Measurements from ENCODE around the gene CACNA1B.

GRCh38 chr9:138120072-138120471 lies 242.5 kb downstream of the CACNA1B start:
- TF ChIP-seq, protein P1, sequence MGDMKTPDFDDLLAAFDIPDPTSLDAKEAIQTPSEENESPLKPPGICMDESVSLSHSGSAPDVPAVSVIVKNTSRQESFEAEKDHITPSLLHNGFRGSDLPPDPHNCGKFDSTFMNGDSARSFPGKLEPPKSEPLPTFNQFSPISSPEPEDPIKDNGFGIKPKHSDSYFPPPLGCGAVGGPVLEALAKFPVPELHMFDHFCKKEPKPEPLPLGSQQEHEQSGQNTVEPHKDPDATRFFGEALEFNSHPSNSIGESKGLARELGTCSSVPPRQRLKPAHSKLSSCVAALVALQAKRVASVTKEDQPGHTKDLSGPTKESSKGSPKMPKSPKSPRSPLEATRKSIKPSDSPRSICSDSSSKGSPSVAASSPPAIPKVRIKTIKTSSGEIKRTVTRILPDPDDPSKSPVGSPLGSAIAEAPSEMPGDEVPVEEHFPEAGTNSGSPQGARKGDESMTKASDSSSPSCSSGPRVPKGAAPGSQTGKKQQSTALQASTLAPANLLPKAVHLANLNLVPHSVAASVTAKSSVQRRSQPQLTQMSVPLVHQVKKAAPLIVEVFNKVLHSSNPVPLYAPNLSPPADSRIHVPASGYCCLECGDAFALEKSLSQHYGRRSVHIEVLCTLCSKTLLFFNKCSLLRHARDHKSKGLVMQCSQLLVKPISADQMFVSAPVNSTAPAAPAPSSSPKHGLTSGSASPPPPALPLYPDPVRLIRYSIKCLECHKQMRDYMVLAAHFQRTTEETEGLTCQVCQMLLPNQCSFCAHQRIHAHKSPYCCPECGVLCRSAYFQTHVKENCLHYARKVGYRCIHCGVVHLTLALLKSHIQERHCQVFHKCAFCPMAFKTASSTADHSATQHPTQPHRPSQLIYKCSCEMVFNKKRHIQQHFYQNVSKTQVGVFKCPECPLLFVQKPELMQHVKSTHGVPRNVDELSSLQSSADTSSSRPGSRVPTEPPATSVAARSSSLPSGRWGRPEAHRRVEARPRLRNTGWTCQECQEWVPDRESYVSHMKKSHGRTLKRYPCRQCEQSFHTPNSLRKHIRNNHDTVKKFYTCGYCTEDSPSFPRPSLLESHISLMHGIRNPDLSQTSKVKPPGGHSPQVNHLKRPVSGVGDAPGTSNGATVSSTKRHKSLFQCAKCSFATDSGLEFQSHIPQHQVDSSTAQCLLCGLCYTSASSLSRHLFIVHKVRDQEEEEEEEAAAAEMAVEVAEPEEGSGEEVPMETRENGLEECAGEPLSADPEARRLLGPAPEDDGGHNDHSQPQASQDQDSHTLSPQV (IDR thresholded peaks at IDR 0.05) = no peak
- TF ChIP-seq TAF1 (IDR thresholded peaks at IDR 0.05; ENCODE audit: control insufficient read depth, extremely low read depth, insufficient read depth, low read length, severe bottlenecking) (no peak), KLF10 (CRISPR knock-in tag; IDR thresholded peaks at IDR 0.05) (no peak), GTF2F1 (IDR thresholded peaks at IDR 0.05; ENCODE audit: low read depth, low read length) (no peak), MTA1 (IDR thresholded peaks at IDR 0.05; ENCODE audit: borderline replicate concordance) (no peak), TBP (optimal IDR thresholded peaks at IDR 0.05; ENCODE audit: low read depth, low read length) (no peak), POLR2AphosphoS2 (IDR thresholded peaks at IDR 0.05; ENCODE audit: low read length) (no peak)
